ENCODE results near the gene MAPT. TPM values are rescaled to one million over a fixed set of nuclear protein-coding genes. Genes with fewer than 3 reads are reported as not detected.

Gene MAPT
- total RNA-seq, 2 donors from 2014 or later = 11.7 to 14.7 TPM

DNA sequence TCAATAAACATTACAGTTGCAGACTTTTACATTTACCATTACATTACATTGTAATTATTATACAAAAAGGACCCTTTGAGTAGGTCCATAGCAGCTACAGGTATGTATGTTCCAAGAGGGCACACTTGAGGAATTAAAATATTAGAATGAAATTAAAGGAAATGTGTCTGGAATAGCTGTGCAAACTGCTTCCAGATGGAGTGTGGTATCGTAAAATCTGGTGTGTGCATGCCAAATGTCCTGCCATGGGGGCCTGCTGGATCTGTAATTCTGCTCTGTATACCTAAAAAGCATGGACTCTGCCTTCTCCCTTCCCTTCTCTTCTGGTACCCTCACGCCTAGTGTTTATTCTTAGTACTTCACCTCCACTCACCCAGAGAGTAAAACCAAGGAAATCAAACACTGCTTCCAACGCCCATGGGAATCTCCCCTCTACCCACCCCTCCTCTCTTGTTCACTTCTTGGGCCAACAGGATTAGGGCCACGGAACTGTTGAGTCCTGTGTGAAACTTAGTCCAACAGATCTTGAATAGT lies 143.4 kb downstream of the MAPT start:
- Histone ChIP-seq H3K4me1 (replicated peaks) (peaks cover 3% of the 10 kb centered on the region), H3K9me3 (no peaks in the 10 kb centered on the region), H3K36me3 (peaks cover 4 to 26% of the 10 kb centered on the region in 2 donors), H3K27me3 (replicated peaks; ENCODE audit: insufficient read depth) (no peaks in the 10 kb centered on the region), H3K27ac (no peak overlapping the region), H3K4me3 (no peak overlapping the region)
- 69% methylated on average over 4 of the region's 4 CpGs for WGBS
- no peak for DNase-seq (ENCODE audit: low spot score)
- TF ChIP-seq, protein P1, sequence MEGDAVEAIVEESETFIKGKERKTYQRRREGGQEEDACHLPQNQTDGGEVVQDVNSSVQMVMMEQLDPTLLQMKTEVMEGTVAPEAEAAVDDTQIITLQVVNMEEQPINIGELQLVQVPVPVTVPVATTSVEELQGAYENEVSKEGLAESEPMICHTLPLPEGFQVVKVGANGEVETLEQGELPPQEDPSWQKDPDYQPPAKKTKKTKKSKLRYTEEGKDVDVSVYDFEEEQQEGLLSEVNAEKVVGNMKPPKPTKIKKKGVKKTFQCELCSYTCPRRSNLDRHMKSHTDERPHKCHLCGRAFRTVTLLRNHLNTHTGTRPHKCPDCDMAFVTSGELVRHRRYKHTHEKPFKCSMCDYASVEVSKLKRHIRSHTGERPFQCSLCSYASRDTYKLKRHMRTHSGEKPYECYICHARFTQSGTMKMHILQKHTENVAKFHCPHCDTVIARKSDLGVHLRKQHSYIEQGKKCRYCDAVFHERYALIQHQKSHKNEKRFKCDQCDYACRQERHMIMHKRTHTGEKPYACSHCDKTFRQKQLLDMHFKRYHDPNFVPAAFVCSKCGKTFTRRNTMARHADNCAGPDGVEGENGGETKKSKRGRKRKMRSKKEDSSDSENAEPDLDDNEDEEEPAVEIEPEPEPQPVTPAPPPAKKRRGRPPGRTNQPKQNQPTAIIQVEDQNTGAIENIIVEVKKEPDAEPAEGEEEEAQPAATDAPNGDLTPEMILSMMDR (IDR thresholded peaks at IDR 0.05) = no peak
- TF ChIP-seq POLR2AphosphoS5 (IDR thresholded peaks at IDR 0.05) (no peak), POLR2A (IDR thresholded peaks at IDR 0.05) (no peak)
- intact Hi-C loops (cut with DNase I) = loop anchor here (5.0 kb wide), 1 partner anchor 175 kb away; no protein-coding TSS in a partner anchor

DNA sequence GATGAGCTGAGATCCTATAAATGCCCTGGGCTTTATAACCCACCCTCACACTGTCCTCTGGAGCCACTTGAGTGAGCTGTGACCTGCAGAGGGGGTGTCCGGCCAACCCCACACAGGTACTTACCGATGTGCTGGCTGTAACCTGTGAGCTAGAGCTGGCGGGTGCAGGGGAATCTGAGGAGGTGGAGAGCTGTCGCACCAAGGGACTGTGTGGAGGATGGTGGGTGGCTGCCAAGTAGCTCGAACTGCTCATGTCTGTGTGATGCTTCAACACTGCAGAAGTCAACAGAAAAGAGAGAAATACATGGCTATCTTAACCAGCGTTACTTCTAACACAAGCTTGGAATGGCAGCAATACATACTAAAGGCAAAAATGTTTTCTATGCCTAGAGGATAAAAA lies 144.1 kb downstream of the MAPT start:
- Histone ChIP-seq H3K27ac (no peak overlapping the region), H3K36me3 (peaks cover 0 to 19% of the 10 kb centered on the region in 2 donors), H3K9me3 (no peaks in the 10 kb centered on the region), H3K27me3 (replicated peaks; ENCODE audit: insufficient read depth) (no peaks in the 10 kb centered on the region), H3K4me1 (replicated peaks) (peaks cover 3% of the 10 kb centered on the region), H3K4me3 (no peak overlapping the region)
- no peak for DNase-seq (ENCODE audit: low spot score)
- 74% methylated on average over 6 of the region's 6 CpGs for WGBS
- intact Hi-C loops (cut with DNase I) = loop anchor here (5.0 kb wide), 1 partner anchor 174 kb away; no protein-coding TSS in a partner anchor
- TF ChIP-seq, protein P1 (IDR thresholded peaks at IDR 0.05) = no peak
- TF ChIP-seq POLR2A (IDR thresholded peaks at IDR 0.05) (no peak), POLR2AphosphoS5 (IDR thresholded peaks at IDR 0.05) (no peak)

DNA sequence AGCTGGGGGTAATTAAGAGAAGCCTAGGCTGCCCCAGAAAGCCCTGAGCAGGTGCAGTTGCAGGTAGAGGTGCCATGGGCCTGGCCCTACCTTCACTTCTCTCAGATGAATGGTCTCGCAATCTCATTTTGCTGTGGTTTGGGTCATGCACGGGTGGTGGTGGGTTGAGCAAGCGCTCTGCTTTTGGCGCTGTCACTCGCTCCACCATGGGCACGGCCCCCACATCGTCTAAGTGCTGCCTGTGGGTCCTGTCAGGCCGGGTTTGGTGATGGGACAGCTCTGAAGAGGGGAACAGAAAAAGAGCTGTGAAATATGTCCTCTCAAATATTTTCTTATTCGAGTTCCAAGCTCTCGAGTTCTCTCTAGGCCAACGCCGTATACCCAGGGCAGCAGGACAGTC lies 144.6 kb downstream of the MAPT start:
- no peak for TF ChIP-seq POLR2A (IDR thresholded peaks at IDR 0.05)
- TF ChIP-seq POLR2AphosphoS5 (IDR thresholded peaks at IDR 0.05) = no peak
- TF ChIP-seq, protein P1 (IDR thresholded peaks at IDR 0.05) = no peak
- no peak for DNase-seq (ENCODE audit: low spot score)
- H3K9me3 ChIP-seq = no peaks in the 10 kb centered on the region
- no peaks in the 10 kb centered on the region for H3K27me3 ChIP-seq (replicated peaks; ENCODE audit: insufficient read depth)
- WGBS = 85% methylated on average over 12 of the region's 12 CpGs
- H3K4me3 ChIP-seq = no peak overlapping the region
- H3K36me3 ChIP-seq = peaks cover 0 to 16% of the 10 kb centered on the region in 2 donors
- intact Hi-C loops (cut with DNase I) = loop anchor here (5.0 kb wide), 1 partner anchor 173 kb away; no protein-coding TSS in a partner anchor
- H3K27ac ChIP-seq = no peak overlapping the region
- H3K4me1 ChIP-seq (replicated peaks) = peaks cover 3% of the 10 kb centered on the region

DNA sequence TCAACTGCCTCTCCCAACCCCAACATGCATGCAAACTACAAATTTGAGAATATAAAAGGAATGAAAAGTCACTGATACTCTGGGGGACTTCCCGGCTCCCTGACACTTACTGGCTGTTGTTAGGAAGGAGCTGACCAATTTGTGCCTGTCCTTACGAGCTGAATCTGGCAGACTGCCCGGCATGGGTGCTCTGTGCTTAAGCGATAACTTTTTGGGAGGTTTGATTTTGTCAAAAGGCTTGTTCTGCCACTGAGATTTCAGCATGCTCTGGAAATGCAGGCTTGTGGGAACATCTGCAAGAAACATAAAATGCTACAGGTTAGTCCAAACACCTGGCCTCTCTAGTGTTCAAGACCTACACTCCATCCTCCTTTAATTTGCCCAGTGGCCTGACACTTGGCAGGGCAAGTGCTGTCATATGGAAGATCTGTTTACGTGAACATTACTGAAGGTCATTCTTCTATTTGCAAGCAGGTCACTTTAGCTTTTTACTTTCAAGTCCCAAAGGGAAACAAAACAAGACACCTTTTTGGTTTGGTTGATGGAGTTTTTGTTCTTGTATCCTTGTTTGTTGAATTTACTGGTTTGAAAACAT lies 145.3 kb downstream of the MAPT start:
- DNase-seq (ENCODE audit: low spot score) = peak; percentile 55
- Histone ChIP-seq H3K27me3 (replicated peaks; ENCODE audit: insufficient read depth) (no peaks in the 10 kb centered on the region), H3K9me3 (no peaks in the 10 kb centered on the region), H3K4me1 (replicated peaks) (peaks cover 3% of the 10 kb centered on the region), H3K36me3 (peaks cover 0 to 16% of the 10 kb centered on the region in 2 donors), H3K4me3 (no peak overlapping the region), H3K27ac (no peak overlapping the region)
- WGBS = 19% methylated on average over 5 of the region's 5 CpGs
- intact Hi-C loops (cut with DNase I) = loop anchor here (5.0 kb wide), 1 partner anchor 173 kb away; no protein-coding TSS in a partner anchor
- TF ChIP-seq POLR2AphosphoS5 (IDR thresholded peaks at IDR 0.05) = no peak
- no peak for TF ChIP-seq POLR2A (IDR thresholded peaks at IDR 0.05)
- TF ChIP-seq, protein P1 (IDR thresholded peaks at IDR 0.05) = no peak

DNA sequence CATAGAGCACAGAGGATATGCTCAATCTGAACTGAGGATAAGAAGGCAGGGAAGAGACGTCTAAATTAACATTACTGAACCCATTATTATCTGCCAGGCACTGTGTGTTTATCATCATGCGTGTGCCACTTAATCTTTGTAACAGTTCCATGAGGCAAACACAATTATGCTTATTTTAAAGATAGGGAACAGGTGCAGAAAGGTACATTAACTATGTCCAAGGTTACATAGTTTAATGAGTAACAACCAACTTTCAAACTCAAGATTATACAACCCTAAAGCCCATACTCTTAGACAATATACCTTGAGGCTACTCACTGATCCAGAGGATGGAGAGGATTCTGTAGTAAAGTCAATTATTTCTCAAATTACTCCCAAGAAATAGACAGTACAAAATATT lies 147.9 kb downstream of the MAPT start:
- H3K27ac ChIP-seq = no peak overlapping the region
- H3K4me3 ChIP-seq = no peak overlapping the region
- no peak for TF ChIP-seq POLR2A (IDR thresholded peaks at IDR 0.05)
- TF ChIP-seq, protein P1 (IDR thresholded peaks at IDR 0.05) = no peak
- TF ChIP-seq POLR2AphosphoS5 (IDR thresholded peaks at IDR 0.05) = no peak
- peaks cover 0 to 16% of the 10 kb centered on the region in 2 donors for H3K36me3 ChIP-seq
- H3K9me3 ChIP-seq = no peaks in the 10 kb centered on the region
- no peaks in the 10 kb centered on the region for H3K27me3 ChIP-seq (replicated peaks; ENCODE audit: insufficient read depth)
- WGBS = 87% methylated on average over 2 of the region's 2 CpGs
- intact Hi-C loops (cut with DNase I) = no loop called here
- H3K4me1 ChIP-seq (replicated peaks) = peaks cover 3% of the 10 kb centered on the region
- no peak for DNase-seq (ENCODE audit: low spot score)

All from prostate gland (tissue), 2 donors.